MG63 (cell line): ENCODE data around the gene TIAM2. TPM values are rescaled to one million over a fixed set of nuclear protein-coding genes. Genes with fewer than 3 reads are reported as not detected.
"Not testable (repeated sequence)": the region's sequence is repeated elsewhere in the genome, so short reads cannot be mapped to it uniquely, and the experiment has no call there.

Experiments
- DNase-seq: peaks from one replicate; pipeline ENCODE4 v3.0.0-alpha.2; 2020
- H3K27me3 ChIP-seq: fragments of 250-450 bp; sonication (Bioruptor Pico); 2 replicates; pipeline ENCODE4 v1.5.1; 2020; ENCODE audit warnings: mild to moderate bottlenecking, moderate library complexity
- H3K36me3 ChIP-seq: fragments of 250-450 bp; sonication (Bioruptor Pico); 2 replicates; pipeline ENCODE4 v1.5.1; 2020; ENCODE audit warnings: mild to moderate bottlenecking, moderate library complexity
- H3K4me3 ChIP-seq: fragments of 250-450 bp; sonication (Bioruptor Pico); 2 replicates; pipeline ENCODE4 v1.5.1; 2020; ENCODE audit warnings: mild to moderate bottlenecking, moderate library complexity
- H3K9me3 ChIP-seq: fragments of 250-450 bp; sonication (Bioruptor Pico); 2 replicates; pipeline ENCODE4 v1.5.1; 2020; ENCODE audit warnings: mild to moderate bottlenecking, moderate library complexity
- total RNA-seq: library from RNA; depleted of rRNA; stranded (reverse); fragments of >200 nt; shearing (Covaris generic); gene quantifications from 2 replicates; pipeline ENCODE4 v1.2.3, GENCODE V29; 2014; ENCODE audit warnings: low replicate concordance

TIAM2 gene
- total RNA-seq, 1 experiment from 2014 or later = 4.9 TPM

DNA sequence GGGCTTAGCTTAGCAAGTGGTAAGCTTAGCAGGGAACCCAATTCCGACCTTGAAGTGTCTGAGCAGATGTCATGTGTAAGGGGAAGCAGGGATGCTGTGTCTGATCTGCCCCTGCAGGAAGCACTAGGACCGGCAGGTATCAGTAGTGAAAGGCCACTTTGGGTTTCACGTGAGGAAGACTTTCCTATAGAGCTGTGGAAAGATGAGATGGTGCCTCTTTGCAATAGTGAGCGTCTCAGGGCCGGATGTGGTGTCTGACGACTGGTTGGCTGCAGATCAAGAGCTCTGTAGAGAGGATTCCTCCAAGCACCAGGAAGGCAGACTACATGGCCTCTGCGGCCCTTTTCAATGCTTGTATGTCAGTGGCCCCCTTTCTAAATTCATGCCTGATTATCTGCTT, 98.3 kb downstream of the TIAM2 start:
- no peaks in the 10 kb centered on the region for H3K27me3 ChIP-seq
- no peaks in the 10 kb centered on the region for H3K36me3 ChIP-seq
- no peak for DNase-seq
- H3K4me3 ChIP-seq = no peak overlapping the region
- H3K9me3 ChIP-seq = no peaks in the 10 kb centered on the region

DNA sequence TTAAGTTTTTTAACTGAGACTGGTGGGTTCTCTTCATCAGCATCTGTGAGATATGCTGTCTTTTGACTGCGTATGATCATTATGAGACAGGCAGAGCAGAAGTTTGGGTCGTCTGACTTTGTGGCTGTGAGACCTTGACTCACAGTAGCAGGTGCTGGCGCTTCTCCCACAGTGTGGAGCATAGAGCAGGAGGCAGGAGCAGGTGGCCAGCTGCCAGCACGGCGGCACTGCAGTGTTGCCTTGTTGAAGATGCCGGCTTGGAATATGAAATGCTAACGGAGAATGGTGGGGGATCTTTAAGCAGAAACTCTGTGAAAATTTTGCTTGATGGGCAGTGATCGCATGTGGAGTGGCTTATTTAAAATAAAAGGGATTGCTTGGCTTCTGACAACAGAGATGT, 105.0 kb downstream of the TIAM2 start:
- Histone ChIP-seq H3K9me3 (no peaks in the 10 kb centered on the region), H3K36me3 (no peaks in the 10 kb centered on the region), H3K4me3 (no peak overlapping the region), H3K27me3 (no peaks in the 10 kb centered on the region)
- DNase-seq = peak; percentile 26

DNA sequence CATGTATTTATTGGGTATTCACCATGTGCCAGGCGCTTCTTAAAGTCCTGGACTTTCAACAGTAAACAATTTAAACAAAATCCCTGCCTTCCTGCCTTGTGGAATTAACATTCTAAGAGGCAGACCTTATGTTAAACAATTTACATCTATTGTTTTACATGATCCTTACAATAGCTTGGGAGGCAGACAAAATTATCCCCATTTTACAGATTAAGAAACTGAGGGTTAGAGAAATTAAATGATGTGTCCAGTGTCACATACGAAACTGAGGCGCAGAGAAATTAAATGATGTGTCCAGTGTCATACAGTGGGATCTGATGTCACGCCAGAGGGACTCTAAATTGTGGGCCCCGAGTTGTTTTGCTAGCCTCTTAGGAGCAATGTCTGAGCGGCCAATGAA, 105.5 kb downstream of the TIAM2 start:
- no peaks in the 10 kb centered on the region for H3K36me3 ChIP-seq
- H3K27me3 ChIP-seq = no peaks in the 10 kb centered on the region
- no peak for DNase-seq
- H3K4me3 ChIP-seq = no peak overlapping the region
- H3K9me3 ChIP-seq = no peaks in the 10 kb centered on the region

DNA sequence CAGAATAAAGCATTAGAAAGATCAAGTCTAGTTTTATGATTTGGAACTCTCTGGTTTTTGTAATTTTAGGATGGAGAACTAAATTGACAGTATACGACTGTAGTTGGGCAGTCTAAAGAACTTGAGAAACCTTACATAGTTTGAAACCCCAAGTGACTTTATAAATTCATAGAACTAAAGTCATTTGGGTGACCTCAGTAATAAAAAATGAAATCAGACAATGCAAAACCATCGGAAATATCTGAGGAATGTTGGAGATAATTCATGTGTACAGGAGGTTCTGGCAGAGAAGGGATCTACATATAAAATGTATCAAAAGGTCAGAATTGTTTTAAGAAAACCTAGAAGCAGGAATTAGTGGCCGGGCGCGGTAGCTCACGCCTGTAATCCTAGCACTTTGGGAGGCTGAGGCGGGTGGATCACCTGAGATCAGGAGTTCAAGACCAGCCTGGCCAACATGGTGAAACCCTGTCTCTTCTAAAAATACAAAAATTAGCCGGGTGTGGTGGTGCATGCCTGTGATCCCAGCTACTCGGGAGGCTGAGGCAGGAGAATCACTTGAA, 108.0 kb downstream of the TIAM2 start:
- not testable (repeated sequence) for H3K4me3 ChIP-seq, H3K36me3 ChIP-seq, H3K9me3 ChIP-seq, H3K27me3 ChIP-seq
- DNase-seq = peak; percentile 59

DNA sequence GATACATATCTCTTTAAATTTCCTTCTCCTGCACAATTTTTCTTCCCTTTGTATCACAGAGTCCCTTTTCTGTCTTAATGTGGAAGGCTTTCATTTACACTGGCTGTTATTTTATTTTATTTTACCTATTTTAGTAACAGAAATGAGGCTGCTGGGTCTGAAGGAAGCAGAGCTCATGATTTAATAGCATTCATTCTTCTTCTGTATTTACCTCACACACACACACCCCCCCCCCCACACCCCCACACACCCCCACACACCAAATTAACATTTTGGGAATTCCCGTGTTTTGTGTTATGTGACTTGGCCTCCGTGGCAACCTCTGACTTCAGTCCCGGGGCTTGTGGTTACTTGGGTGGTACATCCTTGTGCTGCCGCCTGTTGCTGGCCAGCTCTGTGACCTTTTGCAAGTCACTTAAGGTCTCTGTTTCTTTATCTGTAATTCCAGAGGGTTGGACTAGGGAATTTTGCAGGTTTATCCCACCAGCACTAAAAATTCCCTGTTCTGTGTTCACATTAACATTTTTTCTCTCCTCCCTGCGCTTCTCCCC, 108.8 kb downstream of the TIAM2 start:
- no peaks in the 10 kb centered on the region for H3K27me3 ChIP-seq
- H3K4me3 ChIP-seq = no peak overlapping the region
- no peak for DNase-seq
- no peaks in the 10 kb centered on the region for H3K9me3 ChIP-seq
- no peaks in the 10 kb centered on the region for H3K36me3 ChIP-seq

DNA sequence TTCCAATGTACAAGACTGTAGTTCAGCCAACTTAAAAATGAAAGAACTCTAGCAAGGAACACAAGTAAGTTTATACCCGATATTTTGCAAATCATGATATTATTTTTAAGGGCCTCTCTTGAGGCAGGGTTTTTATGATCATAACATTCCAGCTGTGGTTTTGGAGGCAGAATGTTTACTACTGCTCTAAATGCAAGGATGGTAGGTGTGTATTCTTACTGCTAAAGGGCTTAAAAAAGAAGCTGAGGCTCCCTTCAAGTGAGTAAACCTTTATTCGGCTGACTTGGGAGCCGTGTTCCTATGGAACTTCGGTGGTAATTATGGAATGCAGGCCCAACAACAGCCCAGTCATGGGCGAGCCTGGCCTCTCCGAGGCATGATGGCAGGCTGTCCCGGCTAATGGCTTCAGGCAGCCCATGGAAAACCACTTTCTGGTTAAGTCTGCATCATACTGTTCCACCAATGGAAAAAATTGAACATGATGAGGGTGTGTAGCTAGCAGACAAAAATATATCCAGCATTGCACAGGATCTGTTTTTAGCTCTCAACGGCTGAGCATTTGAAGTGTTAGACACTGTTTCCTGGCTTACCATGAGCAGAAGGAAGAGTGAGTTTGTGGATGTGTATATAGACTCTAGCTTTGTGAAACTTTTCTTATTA, 111.5 kb downstream of the TIAM2 start:
- Histone ChIP-seq H3K9me3 (no peaks in the 10 kb centered on the region), H3K27me3 (no peaks in the 10 kb centered on the region), H3K36me3 (no peaks in the 10 kb centered on the region), H3K4me3 (peak overlapping the region; percentile 15)
- DNase-seq = peak; percentile 40

DNA sequence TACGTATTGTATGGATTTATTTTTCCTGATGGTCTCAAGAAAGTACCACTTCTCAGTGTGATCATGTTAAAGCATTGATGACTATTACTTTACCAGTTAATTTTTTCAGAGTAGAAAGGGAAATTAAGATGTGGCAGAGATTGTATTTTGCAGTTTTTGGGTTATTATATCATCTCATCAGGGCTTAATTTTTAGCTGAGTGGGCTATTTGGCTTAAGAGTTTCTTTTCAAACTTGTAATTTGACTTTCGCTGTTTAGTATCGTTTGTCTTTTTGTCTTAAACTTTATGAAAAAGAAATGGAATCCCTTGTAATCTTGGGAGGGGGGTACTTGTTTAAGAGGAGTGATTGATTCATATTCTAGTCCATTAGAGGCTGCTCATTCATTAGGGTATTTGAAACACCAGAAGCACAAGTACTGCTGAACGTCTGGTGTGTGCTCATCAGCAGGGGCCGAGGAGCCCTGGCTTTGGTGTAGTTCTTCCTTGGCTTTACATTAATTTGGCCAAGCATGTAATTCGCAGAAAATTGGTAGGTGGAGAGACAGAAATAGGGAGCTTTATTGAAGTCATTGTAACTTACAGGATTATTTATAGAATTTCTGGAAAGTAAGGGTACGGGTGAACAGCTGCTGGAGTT, 112.4 kb downstream of the TIAM2 start:
- Histone ChIP-seq H3K4me3 (peak overlapping the region; percentile 15), H3K27me3 (no peaks in the 10 kb centered on the region), H3K36me3 (no peaks in the 10 kb centered on the region), H3K9me3 (no peaks in the 10 kb centered on the region)
- DNase-seq = peak; percentile 13

DNA sequence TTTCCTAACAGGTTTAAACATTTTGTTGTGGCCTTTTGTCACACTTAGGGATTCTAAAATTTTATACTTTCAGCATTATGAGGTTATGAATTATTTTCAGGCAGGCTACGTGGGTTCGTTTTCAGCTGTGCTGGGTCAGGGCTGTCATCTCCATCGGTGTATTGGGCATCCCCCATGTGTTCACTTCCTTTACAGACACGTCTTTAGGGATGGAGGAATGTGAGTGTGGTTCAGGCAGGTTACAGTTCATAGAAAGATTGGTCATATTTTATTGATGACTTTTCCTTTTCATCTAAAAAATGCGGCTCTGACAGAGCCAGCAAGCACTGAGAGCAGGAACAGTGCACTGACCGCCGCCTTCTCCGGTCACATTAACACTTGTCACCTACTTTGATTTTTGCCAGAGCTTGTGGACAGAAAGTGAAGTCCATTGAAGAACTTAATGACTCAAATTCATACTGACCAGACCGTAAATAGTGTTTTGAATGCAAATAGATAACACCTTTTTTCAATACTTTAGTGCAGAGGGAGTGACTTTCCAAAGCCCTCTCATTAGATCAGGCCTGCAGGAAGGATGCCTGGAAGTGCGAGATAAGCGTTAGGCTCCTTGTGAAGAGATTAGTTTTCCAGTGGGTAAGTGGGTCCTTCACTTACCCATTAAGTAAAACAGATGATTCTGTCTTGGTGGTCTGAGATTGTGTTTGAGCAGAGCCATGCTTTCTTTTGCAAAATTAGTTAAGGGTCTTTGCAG, 113.1 kb downstream of the TIAM2 start:
- Histone ChIP-seq H3K4me3 (no peak overlapping the region), H3K9me3 (no peaks in the 10 kb centered on the region), H3K27me3 (no peaks in the 10 kb centered on the region), H3K36me3 (no peaks in the 10 kb centered on the region)
- DNase-seq = no peak

DNA sequence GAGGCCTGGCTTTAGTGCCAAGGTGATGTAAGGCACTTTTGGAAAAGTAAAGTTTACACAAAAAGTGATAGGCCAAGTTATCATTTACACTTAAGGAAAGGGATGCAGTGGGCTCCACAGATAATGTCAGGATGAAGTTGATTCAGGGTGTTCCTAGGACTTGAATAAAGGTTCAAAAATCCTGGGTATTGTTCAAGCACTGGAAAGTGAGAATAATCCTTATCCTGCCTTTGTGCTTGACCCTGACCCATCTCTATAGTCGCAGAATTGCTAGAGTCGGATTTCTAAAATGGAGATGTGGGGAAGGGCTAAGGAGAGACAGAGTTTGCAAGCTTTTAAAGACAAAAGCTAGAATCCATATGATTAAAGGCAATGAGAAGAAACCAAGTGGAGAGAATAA, 115.6 kb downstream of the TIAM2 start:
- no peaks in the 10 kb centered on the region for H3K27me3 ChIP-seq
- H3K36me3 ChIP-seq = no peaks in the 10 kb centered on the region
- no peak overlapping the region for H3K4me3 ChIP-seq
- no peaks in the 10 kb centered on the region for H3K9me3 ChIP-seq
- DNase-seq = no peak

DNA sequence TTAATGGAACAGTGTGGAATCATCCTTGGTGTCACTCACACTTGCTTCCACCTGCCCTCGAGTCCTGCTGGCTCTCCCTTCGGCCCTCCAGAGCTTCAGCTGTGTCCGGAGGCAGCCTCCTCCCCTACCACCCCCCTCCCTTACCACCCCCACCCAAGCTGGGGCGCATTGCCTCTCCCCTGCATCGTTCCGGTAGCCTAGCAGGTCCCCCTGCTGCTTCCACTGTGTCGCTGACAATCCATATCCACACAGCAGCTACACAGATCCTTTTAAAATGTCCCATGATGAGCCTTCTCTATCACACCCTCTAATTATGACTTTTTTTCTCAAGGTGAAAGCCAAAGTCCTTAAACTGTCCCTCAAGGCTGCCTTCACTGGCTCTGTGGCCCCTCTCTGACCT, 117.6 kb downstream of the TIAM2 start:
- no peaks in the 10 kb centered on the region for H3K36me3 ChIP-seq
- H3K9me3 ChIP-seq = no peaks in the 10 kb centered on the region
- no peak for DNase-seq
- no peak overlapping the region for H3K4me3 ChIP-seq
- H3K27me3 ChIP-seq = no peaks in the 10 kb centered on the region

DNA sequence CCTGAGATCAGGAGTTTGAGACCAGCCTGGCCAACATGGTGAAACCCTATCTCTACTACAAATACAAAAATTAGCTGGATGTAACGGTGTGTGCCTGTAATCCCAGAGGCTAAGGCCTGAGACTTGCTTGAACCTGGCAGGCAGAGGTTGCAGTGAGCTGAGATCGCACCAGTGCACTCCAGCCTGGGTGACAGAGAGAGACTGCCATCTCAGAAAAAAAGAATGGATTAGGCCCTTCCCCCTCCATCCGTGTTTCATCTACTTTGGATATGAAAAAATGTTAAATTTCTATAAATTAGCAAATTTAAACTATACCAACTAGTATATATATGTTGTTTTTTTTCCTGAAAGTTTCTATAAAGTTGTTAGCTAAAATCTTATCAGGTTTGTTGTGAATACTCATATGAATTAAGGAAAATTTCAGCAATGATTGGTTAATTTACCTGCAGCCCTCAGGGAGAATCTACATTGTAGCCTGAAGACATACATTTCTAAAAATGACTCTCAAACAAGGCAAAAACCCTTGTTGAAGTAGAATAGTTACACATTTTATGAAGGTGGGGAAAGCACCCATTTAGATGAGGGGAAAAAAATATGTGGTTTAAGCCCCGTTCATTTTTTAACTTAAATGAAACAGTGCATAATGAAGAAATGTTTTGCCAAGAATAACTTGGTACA, 120.9 kb downstream of the TIAM2 start:
- Histone ChIP-seq H3K27me3 (no peaks in the 10 kb centered on the region), H3K36me3 (no peaks in the 10 kb centered on the region), H3K4me3 (no peak overlapping the region), H3K9me3 (no peaks in the 10 kb centered on the region)
- DNase-seq = no peak

DNA sequence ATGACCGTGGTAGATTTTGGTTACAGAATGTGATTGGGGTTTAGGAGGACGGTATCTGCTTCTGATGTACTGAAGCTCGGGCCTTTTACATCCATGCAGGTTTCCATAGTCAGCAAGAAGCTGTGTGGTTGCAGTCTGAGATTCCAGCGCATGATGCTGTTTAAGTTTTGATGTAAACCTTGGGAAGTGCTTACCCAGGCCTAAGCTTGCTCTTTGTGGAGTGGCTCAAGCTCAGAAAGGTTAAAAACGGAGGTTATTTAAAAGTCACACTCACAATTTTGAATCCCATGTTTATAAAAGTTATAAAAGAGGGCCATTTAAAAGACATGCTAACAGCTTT, 121.4 kb downstream of the TIAM2 start:
- no peaks in the 10 kb centered on the region for H3K36me3 ChIP-seq
- no peaks in the 10 kb centered on the region for H3K27me3 ChIP-seq
- H3K9me3 ChIP-seq = no peaks in the 10 kb centered on the region
- no peak for DNase-seq
- H3K4me3 ChIP-seq = no peak overlapping the region

DNA sequence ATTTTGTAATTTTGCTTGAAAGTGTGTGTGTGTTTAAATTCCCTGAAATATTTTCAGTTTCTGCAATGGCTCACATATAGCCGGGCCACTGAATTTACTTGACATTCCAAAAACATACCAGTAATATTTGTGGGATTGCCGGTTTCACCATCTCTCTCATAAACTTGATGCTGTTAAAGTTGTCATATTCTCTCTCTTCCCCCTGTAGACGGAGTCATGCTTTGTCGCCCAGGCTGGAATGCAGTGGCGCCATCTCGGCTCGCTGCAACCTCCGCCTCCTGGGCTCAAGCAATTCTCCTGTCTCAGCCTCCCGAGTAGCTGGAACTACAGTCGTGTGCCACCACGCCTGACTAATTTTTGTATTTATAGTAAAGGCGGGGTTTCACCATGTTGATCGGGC, 122.1 kb downstream of the TIAM2 start:
- DNase-seq = peak; percentile 37
- no peaks in the 10 kb centered on the region for H3K9me3 ChIP-seq
- no peaks in the 10 kb centered on the region for H3K36me3 ChIP-seq
- no peak overlapping the region for H3K4me3 ChIP-seq
- H3K27me3 ChIP-seq = no peaks in the 10 kb centered on the region

DNA sequence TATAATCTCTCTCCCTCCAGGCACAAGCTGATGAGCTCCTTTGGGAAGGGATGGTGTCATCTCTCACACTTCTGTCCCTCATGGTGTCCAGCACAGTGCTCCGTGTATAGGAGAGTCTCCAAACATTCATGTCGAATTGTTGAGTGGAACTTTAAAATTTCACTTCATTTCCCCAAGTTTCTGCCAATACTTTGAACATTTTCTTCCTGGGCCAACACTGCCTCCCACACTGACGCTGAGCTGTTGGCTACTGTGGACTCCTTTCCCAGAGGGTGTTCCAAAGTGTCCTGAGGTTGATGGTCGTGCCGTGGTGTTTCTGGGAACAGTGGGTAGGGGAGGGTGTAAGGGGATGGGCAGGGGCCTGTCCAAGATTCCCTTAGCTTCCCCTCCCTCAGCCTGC, 122.7 kb downstream of the TIAM2 start:
- no peaks in the 10 kb centered on the region for H3K36me3 ChIP-seq
- no peak for DNase-seq
- no peaks in the 10 kb centered on the region for H3K27me3 ChIP-seq
- H3K9me3 ChIP-seq = no peaks in the 10 kb centered on the region
- H3K4me3 ChIP-seq = no peak overlapping the region

DNA sequence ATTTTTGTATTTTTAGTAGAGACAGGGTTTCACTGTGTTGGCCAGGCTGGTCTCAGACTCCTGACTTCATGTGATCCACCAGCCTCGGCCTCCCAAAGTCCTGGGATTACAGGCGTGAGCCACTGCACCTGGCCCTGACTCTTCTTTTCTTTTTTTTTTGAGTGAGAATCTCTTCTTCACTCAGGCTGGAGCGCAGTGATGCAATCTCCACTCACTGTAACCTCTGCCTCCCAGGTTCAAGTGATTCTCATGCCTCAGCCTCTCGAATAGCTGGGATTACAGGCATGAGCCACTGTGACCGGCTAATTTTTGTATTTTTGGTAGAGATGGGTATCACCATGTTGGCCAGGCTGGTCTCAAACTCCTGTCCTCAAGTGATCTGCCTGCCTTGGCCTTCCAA, 124.1 kb downstream of the TIAM2 start:
- not testable (repeated sequence) for H3K27me3 ChIP-seq, H3K9me3 ChIP-seq, H3K4me3 ChIP-seq, H3K36me3 ChIP-seq, DNase-seq

DNA sequence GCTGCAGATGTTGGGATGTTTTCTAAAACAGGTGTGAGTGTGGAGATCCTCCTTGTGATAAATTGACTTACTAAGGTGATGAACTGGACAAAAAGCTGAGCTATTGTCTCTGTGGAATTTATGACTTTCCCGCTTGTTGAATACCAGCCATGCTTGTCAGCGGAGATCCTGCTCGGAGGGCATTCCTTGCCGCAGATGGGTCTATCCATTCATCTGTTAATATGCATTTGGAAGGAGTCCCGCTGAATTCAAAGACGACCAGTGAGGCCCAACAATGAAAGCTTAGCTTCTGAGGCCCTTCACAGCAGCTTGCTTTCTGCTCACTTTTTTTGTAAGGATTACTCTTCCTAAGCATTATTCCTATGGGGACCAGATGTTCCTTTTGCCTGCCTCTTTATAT, 124.9 kb downstream of the TIAM2 start:
- no peaks in the 10 kb centered on the region for H3K27me3 ChIP-seq
- peak; percentile 20 for DNase-seq
- H3K9me3 ChIP-seq = no peaks in the 10 kb centered on the region
- H3K4me3 ChIP-seq = no peak overlapping the region
- no peaks in the 10 kb centered on the region for H3K36me3 ChIP-seq

DNA sequence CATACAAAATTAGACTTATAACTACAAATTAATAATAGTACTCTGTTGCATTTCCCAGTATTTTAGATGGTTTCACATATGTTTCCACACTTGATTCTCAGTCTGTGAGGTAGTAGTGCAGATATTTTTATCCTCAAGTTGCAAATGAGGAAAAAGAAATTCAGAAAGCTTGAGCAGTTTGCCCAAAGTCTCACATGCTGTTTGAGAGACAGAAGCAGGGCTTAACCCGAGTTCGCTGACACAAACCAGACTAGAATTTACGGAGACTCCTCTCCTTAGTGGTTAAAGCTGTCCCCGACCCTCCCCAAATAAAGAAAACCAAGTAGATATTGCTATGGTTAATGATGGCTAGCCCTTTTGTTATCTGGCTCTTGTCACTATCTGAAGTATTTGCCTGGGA, 126.2 kb downstream of the TIAM2 start:
- Histone ChIP-seq H3K9me3 (no peaks in the 10 kb centered on the region), H3K27me3 (no peaks in the 10 kb centered on the region), H3K36me3 (no peaks in the 10 kb centered on the region), H3K4me3 (peak overlapping the region; percentile 15)
- no peak for DNase-seq
